K562 (cell line): ENCODE measurements around the gene PTPN1. TPM values are rescaled to one million over a fixed set of nuclear protein-coding genes. Genes with fewer than 3 reads are reported as not detected.

Experiments
- JUNB ChIP-seq: fragments of 450-650 bp; formaldehyde crosslinking; conservative IDR thresholded peaks from 2 replicates; pipeline ENCODE4 v1.4.0; 2020; ENCODE audit warnings: mild to moderate bottlenecking
- KDM5B ChIP-seq: fragments of 200-600 bp; sonication (generic); IDR thresholded peaks from 2 replicates; pipeline ENCODE4 v1.6.1; 2012; ENCODE audit warnings: low read depth, mild to moderate bottlenecking, moderate library complexity, low read length, control low read depth, inconsistent platforms; ENCODE audit not compliant: insufficient replicate concordance
- KLF10 ChIP-seq: fragments of 250-450 bp; sonication (Bioruptor Pico); IDR thresholded peaks from 2 replicates; pipeline ENCODE4 v1.6.1; 2021; ENCODE audit warnings: matching md5 sums
- PML ChIP-seq: IDR thresholded peaks from 2 replicates; pipeline ENCODE4 v1.6.1; 2012; ENCODE audit warnings: low read length, inconsistent platforms
- PTBP1 ChIP-seq: fragments of 200-400 bp; formaldehyde crosslinking; IDR thresholded peaks from 2 replicates; pipeline ENCODE4 v1.6.1; 2017; ENCODE audit warnings: low read depth, low read length
- RAD51 ChIP-seq: fragments of 450-650 bp; IDR thresholded peaks from 2 replicates; pipeline ENCODE4 v1.7.1; 2016; ENCODE audit warnings: low read depth, mild to moderate bottlenecking, borderline replicate concordance
- RBM17 ChIP-seq: fragments of 200-400 bp; formaldehyde crosslinking; IDR thresholded peaks from 2 replicates; pipeline ENCODE4 v1.6.1; 2017; ENCODE audit warnings: low read depth, mild to moderate bottlenecking, low read length, borderline replicate concordance
- SOX6 ChIP-seq: fragments of 450-650 bp; IDR thresholded peaks from 2 replicates; pipeline ENCODE4 v1.6.1; 2014; ENCODE audit warnings: mild to moderate bottlenecking
- SRSF9 ChIP-seq: fragments of 200-400 bp; formaldehyde crosslinking; IDR thresholded peaks from 2 replicates; pipeline ENCODE4 v1.6.1; 2017; ENCODE audit warnings: low read depth, low read length, borderline replicate concordance
- TOE1 ChIP-seq, 2 experiments: fragments of 450-650 bp in 1 of 2; sonication (generic) in 1 of 2; formaldehyde crosslinking in 1 of 2; IDR thresholded peaks; 2 replicates each; pipeline versions ENCODE4 v1.7.1 to v1.8.0; 2016 to 2022; ENCODE audit warnings: borderline replicate concordance in 2 of 2, mild to moderate bottlenecking in 2 of 2, antibody characterized with exemption in 1 of 2, inconsistent platforms in 1 of 2, low read depth in 1 of 2, missing genetic modification reagents in 1 of 2, moderate library complexity in 1 of 2
- ZNF165 ChIP-seq: fragments of 250-450 bp; sonication (Bioruptor Pico); IDR thresholded peaks from 2 replicates; pipeline ENCODE4 v1.4.0; 2020; ENCODE audit warnings: borderline replicate concordance
- ZNF384 ChIP-seq: IDR thresholded peaks from 2 replicates; pipeline ENCODE4 v1.6.1; 2012; ENCODE audit warnings: low read depth, low read length, improper control_type of control experiment
- ZNF445 ChIP-seq: fragments of 250-450 bp; sonication (Bioruptor Pico); IDR thresholded peaks from 2 replicates; pipeline ENCODE4 v1.4.0; 2020; ENCODE audit warnings: low read depth, mild to moderate bottlenecking, moderate library complexity
- ZNF551 ChIP-seq: fragments of 250-450 bp; sonication (Bioruptor Pico); IDR thresholded peaks from 2 replicates; pipeline ENCODE4 v1.5.0; 2021; ENCODE audit warnings: mild to moderate bottlenecking, moderate library complexity
- ZNF57 ChIP-seq: fragments of 450-650 bp; formaldehyde crosslinking; IDR thresholded peaks from 2 replicates; pipeline ENCODE4 v1.4.0; 2020; ENCODE audit warnings: mild to moderate bottlenecking, moderate library complexity
- ZNF644 ChIP-seq: fragments of 200-800 bp; sonication (Bioruptor generic); IDR thresholded peaks from 2 replicates; pipeline ENCODE4 v1.6.1; 2016; ENCODE audit warnings: low read depth, missing genetic modification characterization, missing compliant biosample characterization
- ZNF766 ChIP-seq: fragments of 200-800 bp; sonication (Bioruptor generic); conservative IDR thresholded peaks from 2 replicates; pipeline ENCODE4 v1.6.1; 2016; ENCODE audit warnings: missing genetic modification characterization, missing compliant biosample characterization
- ZNF79 ChIP-seq: fragments of 250-450 bp; sonication (Bioruptor Pico); IDR thresholded peaks from 2 replicates; pipeline ENCODE4 v1.4.0; 2020; ENCODE audit warnings: low read depth, mild to moderate bottlenecking, moderate library complexity
- polyA plus RNA-seq, 8 experiments: library from polyadenylated mRNA; depleted of rRNA in 4 of 8; stranded (reverse) in 5 of 8; unstranded in 3 of 8; fragments of >200 nt; fragmentation: Nextera tagmentation in 2 of 8; fragmentation: Illumina TruSeq in 1 of 8; extraction: Ambion mirVana in 2 of 8; extraction: Trizol in 1 of 8; gene quantifications; 2 replicates each; pipeline versions ENCODE4 v1.2.1 to v1.2.3, GENCODE V29; 2011 to 2014; ENCODE audit warnings: inconsistent platforms in 1 of 8, missing spikeins in 1 of 8
- total RNA-seq, 7 experiments: library from RNA; depleted of rRNA in 6 of 7; stranded (reverse); fragments of >200 nt in 6 of 7; fragmentation: Illumina TruSeq in 2 of 7; extraction: Trizol in 2 of 7; gene quantifications; 2 replicates each; pipeline versions ENCODE4 v1.2.1 to v1.2.3, GENCODE V29; 2011 to 2021; ENCODE audit warnings: low replicate concordance in 1 of 7
- TF ChIP-seq, protein P1 (sequence below): fragments of 450-650 bp; IDR thresholded peaks from 2 replicates; pipeline ENCODE4 v1.6.1; 2014; ENCODE audit warnings: low read depth, mild to moderate bottlenecking, moderate library complexity, borderline replicate concordance
- TF ChIP-seq, protein P2 (sequence below): fragments of 250-450 bp; sonication (Bioruptor Pico); IDR thresholded peaks from 2 replicates; pipeline ENCODE4 v1.8.0; 2022; ENCODE audit warnings: moderate library complexity, mild to moderate bottlenecking, inconsistent platforms
- TF ChIP-seq, protein P3 (sequence below): sonication (generic); formaldehyde crosslinking; IDR thresholded peaks from 2 replicates; pipeline ENCODE4 v1.8.0; 2022; ENCODE audit warnings: mild to moderate bottlenecking, missing genetic modification reagents

Gene PTPN1
- total and polyA plus RNA-seq, 9 of the 15 experiments (the other 6 are each of a cell fraction or from before 2014, with no cell fraction given) = 11.0 to 85.3 (median 54.0) TPM

DNA sequence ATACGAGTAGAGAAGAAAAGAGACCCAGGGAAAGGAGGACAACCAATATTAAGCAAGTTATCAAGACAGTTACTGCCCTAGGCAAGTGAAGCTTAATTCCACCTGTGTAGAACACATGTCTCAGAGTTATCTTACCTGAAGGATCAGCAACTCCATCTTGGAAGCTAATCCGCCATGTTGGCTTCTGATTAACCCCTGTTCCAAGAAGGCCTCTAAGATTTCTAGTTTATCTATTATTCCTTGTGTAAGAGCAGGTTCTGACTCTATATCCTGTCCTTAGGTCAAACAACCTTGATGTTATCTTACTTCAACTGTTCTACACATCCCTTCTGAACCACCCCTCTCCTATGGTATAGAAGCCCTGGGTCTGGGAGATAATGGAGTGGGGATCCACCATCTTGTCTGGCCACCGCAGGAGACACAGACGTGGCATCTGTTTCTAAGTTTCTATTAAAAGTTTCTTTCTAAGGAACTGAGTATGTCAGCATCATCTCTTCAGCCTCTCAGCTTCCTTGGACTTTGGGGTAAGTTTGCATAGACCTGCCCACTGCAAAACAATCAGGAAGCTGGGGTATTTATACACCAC is 27.7 kb upstream of the PTPN1 start (continued):
- TF ChIP-seq, protein P1, sequence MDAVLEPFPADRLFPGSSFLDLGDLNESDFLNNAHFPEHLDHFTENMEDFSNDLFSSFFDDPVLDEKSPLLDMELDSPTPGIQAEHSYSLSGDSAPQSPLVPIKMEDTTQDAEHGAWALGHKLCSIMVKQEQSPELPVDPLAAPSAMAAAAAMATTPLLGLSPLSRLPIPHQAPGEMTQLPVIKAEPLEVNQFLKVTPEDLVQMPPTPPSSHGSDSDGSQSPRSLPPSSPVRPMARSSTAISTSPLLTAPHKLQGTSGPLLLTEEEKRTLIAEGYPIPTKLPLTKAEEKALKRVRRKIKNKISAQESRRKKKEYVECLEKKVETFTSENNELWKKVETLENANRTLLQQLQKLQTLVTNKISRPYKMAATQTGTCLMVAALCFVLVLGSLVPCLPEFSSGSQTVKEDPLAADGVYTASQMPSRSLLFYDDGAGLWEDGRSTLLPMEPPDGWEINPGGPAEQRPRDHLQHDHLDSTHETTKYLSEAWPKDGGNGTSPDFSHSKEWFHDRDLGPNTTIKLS = peak; percentile 88; the same call in 1 of the 2 replicates
- TF ChIP-seq JUNB (no peak), ZNF79 (no peak), ZNF384 (no peak), ZNF57 (CRISPR knock-in tag) (no peak), PML (peak; percentile 65), KDM5B (no peak), RAD51 (no peak), SRSF9 (no peak), TOE1 (IDR thresholded peaks at IDR 0.05; ENCODE audit: borderline replicate concordance) (no peak), TOE1 (CRISPR knock-in tag; IDR thresholded peaks at IDR 0.05; ENCODE audit: borderline replicate concordance, low read depth) (no peak), KLF10 (no peak), RBM17 (no peak), ZNF165 (CRISPR knock-in tag) (no peak), SOX6 (peak; percentile 85), ZNF445 (0 out of 2 replicates have a peak, but pooled peaks have one; percentile 17), PTBP1 (no peak), ZNF644 (tag) (peak; percentile 85), ZNF766 (peak; percentile 78; the same call in 1 of the 2 replicates), ZNF551 (CRISPR knock-in tag) (no peak)
- TF ChIP-seq, protein P2, sequence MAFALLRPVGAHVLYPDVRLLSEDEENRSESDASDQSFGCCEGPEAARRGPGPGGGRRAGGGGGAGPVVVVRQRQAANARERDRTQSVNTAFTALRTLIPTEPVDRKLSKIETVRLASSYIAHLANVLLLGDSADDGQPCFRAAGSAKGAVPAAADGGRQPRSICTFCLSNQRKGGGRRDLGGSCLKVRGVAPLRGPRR (CRISPR knock-in tag) = no peak
- TF ChIP-seq, protein P3, sequence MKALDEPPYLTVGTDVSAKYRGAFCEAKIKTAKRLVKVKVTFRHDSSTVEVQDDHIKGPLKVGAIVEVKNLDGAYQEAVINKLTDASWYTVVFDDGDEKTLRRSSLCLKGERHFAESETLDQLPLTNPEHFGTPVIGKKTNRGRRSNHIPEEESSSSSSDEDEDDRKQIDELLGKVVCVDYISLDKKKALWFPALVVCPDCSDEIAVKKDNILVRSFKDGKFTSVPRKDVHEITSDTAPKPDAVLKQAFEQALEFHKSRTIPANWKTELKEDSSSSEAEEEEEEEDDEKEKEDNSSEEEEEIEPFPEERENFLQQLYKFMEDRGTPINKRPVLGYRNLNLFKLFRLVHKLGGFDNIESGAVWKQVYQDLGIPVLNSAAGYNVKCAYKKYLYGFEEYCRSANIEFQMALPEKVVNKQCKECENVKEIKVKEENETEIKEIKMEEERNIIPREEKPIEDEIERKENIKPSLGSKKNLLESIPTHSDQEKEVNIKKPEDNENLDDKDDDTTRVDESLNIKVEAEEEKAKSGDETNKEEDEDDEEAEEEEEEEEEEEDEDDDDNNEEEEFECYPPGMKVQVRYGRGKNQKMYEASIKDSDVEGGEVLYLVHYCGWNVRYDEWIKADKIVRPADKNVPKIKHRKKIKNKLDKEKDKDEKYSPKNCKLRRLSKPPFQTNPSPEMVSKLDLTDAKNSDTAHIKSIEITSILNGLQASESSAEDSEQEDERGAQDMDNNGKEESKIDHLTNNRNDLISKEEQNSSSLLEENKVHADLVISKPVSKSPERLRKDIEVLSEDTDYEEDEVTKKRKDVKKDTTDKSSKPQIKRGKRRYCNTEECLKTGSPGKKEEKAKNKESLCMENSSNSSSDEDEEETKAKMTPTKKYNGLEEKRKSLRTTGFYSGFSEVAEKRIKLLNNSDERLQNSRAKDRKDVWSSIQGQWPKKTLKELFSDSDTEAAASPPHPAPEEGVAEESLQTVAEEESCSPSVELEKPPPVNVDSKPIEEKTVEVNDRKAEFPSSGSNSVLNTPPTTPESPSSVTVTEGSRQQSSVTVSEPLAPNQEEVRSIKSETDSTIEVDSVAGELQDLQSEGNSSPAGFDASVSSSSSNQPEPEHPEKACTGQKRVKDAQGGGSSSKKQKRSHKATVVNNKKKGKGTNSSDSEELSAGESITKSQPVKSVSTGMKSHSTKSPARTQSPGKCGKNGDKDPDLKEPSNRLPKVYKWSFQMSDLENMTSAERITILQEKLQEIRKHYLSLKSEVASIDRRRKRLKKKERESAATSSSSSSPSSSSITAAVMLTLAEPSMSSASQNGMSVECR (CRISPR knock-in tag) = no peak
